ENCODE data around the gene ABCC5.

DNA sequence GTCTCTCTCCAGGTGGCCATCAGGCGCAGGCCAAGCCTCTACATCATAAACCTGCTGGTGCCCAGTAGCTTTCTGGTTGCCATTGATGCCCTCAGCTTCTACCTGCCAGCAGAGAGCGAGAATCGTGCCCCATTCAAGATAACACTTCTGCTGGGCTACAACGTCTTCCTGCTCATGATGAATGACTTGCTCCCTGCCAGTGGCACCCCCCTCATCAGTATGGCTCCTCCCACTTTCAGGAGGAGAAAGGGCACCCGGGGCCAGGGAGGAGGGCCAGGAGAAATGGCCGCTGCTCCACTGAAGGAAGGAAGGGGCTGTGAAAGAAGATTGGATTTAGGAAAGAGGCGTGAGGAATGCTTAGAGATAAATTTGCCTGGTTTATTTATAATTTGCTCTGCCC lies 41.7 kb upstream of the ABCC5 start:
- TF ChIP-seq HDAC2 (IDR thresholded peaks at IDR 0.05; ENCODE audit: borderline replicate concordance in 1 of 2, low read depth in 2 of 2, low read length in 2 of 2) (no peak), JUN (IDR thresholded peaks at IDR 0.05; ENCODE audit: low read depth, low read length) (no peak), TCF12 (IDR thresholded peaks at IDR 0.05; ENCODE audit: low read depth, low read length) (no peak), RXRA (IDR thresholded peaks at IDR 0.05; ENCODE audit: insufficient read depth, low read depth, low read length) (no peak), CEBPB (IDR thresholded peaks at IDR 0.05; ENCODE audit: low read depth, low read length) (no peak), JUND (IDR thresholded peaks at IDR 0.05; ENCODE audit: low read length) (no peak), PHF8 (conservative IDR thresholded peaks at IDR 0.05; ENCODE audit: low read depth, low read length) (no peak), ASH2L (IDR thresholded peaks at IDR 0.05; ENCODE audit: low read length) (no peak), GTF2F1 (IDR thresholded peaks at IDR 0.05; ENCODE audit: borderline replicate concordance, low read depth, low read length) (no peak), NRF1 (IDR thresholded peaks at IDR 0.05; ENCODE audit: low read depth, low read length) (no peak)
- TF ChIP-seq, protein P1, sequence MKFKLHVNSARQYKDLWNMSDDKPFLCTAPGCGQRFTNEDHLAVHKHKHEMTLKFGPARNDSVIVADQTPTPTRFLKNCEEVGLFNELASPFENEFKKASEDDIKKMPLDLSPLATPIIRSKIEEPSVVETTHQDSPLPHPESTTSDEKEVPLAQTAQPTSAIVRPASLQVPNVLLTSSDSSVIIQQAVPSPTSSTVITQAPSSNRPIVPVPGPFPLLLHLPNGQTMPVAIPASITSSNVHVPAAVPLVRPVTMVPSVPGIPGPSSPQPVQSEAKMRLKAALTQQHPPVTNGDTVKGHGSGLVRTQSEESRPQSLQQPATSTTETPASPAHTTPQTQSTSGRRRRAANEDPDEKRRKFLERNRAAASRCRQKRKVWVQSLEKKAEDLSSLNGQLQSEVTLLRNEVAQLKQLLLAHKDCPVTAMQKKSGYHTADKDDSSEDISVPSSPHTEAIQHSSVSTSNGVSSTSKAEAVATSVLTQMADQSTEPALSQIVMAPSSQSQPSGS (IDR thresholded peaks at IDR 0.05; ENCODE audit: low read length) = no peak
- TF ChIP-seq, protein P2, sequence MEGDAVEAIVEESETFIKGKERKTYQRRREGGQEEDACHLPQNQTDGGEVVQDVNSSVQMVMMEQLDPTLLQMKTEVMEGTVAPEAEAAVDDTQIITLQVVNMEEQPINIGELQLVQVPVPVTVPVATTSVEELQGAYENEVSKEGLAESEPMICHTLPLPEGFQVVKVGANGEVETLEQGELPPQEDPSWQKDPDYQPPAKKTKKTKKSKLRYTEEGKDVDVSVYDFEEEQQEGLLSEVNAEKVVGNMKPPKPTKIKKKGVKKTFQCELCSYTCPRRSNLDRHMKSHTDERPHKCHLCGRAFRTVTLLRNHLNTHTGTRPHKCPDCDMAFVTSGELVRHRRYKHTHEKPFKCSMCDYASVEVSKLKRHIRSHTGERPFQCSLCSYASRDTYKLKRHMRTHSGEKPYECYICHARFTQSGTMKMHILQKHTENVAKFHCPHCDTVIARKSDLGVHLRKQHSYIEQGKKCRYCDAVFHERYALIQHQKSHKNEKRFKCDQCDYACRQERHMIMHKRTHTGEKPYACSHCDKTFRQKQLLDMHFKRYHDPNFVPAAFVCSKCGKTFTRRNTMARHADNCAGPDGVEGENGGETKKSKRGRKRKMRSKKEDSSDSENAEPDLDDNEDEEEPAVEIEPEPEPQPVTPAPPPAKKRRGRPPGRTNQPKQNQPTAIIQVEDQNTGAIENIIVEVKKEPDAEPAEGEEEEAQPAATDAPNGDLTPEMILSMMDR (IDR thresholded peaks at IDR 0.05; ENCODE audit: control extremely low read depth in 1 of 3, insufficient read depth in 1 of 3, low read depth in 1 of 3, low read length in 3 of 3) = no peak

Data from H1 (cell line).